Esophagus muscularis mucosa (tissue), 4 donors: ENCODE data around the gene ANKRD16.

Experiments used
- EP300 ChIP-seq: sonication (generic); formaldehyde crosslinking; IDR thresholded peaks from one replicate; pipeline ENCODE4 v1.6.1; 2017; ENCODE audit warnings: antibody characterized with exemption
- POLR2A ChIP-seq: fragments of 450-650 bp; IDR thresholded peaks from one replicate; pipeline ENCODE4 v1.6.1; 2017; ENCODE audit warnings: antibody characterized with exemption, moderate library complexity, mild to moderate bottlenecking, low read depth
- TF ChIP-seq, protein P1 (sequence below), 3 experiments: fragments of 200-600 bp in 2 of 3; fragments of 450-650 bp in 1 of 3; sonication (generic) in 2 of 3; IDR thresholded peaks; one replicate each; pipeline ENCODE4 v1.5.1; 2017 to 2019; ENCODE audit warnings: antibody characterized with exemption in 3 of 3, mild to moderate bottlenecking in 2 of 3, moderate library complexity in 1 of 3

DNA sequence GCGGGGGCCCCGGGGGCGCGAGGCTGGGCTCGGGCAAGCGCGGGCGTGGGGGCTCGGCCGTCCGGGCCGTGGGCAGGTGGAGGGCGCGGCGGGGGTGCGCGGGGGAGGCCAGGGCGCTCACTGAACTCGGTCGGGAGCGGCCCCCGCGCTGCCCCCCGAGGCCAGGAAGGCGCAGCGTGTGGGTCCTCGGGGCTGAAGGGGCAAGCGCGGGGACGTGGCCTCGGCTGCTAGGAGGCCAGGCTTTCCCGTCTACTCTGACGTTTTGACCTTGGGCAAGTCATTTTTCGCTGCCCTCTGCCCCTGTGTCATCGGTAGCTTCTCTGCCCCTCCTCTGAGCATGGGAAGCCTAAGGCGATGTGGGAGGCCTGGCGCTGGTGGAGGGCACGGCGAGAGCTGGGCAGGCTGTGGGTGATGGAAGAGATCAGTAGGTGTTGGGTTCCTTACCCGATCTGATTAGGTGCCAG lies 791 bp upstream of the ANKRD16 start:
- TF ChIP-seq POLR2A, result no peak
- TF ChIP-seq, protein P1, sequence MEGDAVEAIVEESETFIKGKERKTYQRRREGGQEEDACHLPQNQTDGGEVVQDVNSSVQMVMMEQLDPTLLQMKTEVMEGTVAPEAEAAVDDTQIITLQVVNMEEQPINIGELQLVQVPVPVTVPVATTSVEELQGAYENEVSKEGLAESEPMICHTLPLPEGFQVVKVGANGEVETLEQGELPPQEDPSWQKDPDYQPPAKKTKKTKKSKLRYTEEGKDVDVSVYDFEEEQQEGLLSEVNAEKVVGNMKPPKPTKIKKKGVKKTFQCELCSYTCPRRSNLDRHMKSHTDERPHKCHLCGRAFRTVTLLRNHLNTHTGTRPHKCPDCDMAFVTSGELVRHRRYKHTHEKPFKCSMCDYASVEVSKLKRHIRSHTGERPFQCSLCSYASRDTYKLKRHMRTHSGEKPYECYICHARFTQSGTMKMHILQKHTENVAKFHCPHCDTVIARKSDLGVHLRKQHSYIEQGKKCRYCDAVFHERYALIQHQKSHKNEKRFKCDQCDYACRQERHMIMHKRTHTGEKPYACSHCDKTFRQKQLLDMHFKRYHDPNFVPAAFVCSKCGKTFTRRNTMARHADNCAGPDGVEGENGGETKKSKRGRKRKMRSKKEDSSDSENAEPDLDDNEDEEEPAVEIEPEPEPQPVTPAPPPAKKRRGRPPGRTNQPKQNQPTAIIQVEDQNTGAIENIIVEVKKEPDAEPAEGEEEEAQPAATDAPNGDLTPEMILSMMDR (IDR thresholded peaks at IDR 0.05), result no peak
- no peak for TF ChIP-seq EP300
